Right kidney (tissue), 9 donors: ENCODE results near the gene PARP2.
"Not testable (repeated sequence)": the region's sequence is repeated elsewhere in the genome, so short reads cannot be mapped to it uniquely, and the experiment has no call there.

Source experiments
- DNase-seq: peaks from one replicate; pipeline ENCODE4 v3.0.0-alpha.2; 2016
- long read RNA-seq, 8 donors: transcript quantifications; one replicate each; lab custom pipeline, GENCODE V29; 2026

The PARP2 gene
- long read RNA-seq, donor 1, transcript PARP2-202 (16 exons, 1,881 nt) = major isoform, 8 of 15 reads
- long read RNA-seq, donor 1, partial matches to known transcripts = 7 of 15 reads
- long read RNA-seq, donor 1, other reads (novel, unspliced or antisense) = 0 of 15 reads
- long read RNA-seq, donor 2, transcript PARP2-202 (16 exons, 1,881 nt) = major isoform, 5 of 6 reads
- long read RNA-seq, donor 2, partial matches to known transcripts = 0 of 6 reads
- long read RNA-seq, donor 2, other reads (novel, unspliced or antisense) = 0 of 6 reads
- long read RNA-seq, donor 3, transcript PARP2-202 (16 exons, 1,881 nt) = major isoform, 8 of 9 reads
- long read RNA-seq, donor 3, partial matches to known transcripts = 0 of 9 reads
- long read RNA-seq, donor 3, other reads (novel, unspliced or antisense) = 0 of 9 reads
- long read RNA-seq, donor 4 = 0 reads
- long read RNA-seq, donor 5, transcript PARP2-202 (16 exons, 1,881 nt) = major isoform, 11 of 11 reads
- long read RNA-seq, donor 5, partial matches to known transcripts = 0 of 11 reads
- long read RNA-seq, donor 5, other reads (novel, unspliced or antisense) = 0 of 11 reads
- long read RNA-seq, donor 6 = 0 reads
- long read RNA-seq, donor 7 = 0 reads
- long read RNA-seq, donor 8, partial matches to known transcripts = 0 of 5 reads
- long read RNA-seq, donor 8, other reads (novel, unspliced or antisense) = 0 of 5 reads

DNA sequence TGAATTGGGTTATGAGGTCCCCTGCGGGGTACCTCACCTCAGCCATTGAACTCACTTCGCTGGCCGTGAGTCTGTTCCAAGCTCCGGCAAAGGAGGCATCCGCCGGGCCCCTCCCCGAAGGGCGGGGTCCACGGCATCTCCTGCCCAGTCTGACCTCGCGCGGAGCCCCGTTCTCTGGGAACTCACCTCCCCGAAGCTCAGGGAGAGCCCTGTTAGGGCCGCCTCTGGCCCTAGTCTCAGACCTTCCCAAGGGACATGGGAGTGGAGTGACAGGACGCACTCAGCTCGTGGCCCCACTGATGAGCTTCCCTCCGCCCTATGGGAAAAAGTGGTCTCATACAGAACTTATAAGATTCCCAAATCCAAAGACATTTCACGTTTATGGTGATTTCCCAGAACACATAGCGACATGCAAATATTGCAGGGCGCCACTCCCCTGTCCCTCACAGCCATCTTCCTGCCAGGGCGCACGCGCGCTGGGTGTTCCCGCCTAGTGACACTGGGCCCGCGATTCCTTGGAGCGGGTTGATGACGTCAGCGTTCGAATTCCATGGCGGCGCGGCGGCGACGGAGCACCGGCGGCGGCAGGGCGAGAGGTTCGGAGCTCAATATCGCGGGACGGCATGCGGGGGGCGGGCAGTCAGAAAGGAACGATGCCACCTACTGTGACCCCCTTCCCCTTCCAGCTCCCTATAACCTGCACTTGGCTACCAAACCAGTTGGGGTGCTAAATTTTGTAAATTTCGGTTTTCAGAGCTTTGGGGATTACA, at the start of gene PARP2:
Gene PARP2 (plus strand): TSS at position 544 of the 770 bp plus-strand sequence. CDS start 7 bp downstream, at position 551.
- DNase-seq = peak; percentile 98

DNA sequence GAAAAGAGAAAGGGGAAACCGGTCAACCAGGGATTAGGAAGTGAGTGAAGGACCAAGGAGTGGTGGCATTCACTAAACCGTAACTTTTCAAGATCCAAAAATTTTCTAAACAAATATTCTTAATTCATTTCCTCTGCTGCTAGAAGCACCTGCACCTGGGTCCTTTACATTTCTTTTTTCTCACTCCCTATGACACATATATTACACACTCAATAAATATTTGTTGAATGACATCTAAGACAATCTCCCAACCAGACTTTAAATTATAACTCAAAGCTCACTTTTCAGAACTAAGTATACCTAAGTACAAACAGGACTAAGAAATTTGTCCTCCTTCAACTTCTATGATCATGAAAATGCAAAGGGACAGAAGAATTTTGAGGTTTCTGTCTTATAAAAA, 48.8 kb upstream of the PARP2 start:
- DNase-seq = no peak

DNA sequence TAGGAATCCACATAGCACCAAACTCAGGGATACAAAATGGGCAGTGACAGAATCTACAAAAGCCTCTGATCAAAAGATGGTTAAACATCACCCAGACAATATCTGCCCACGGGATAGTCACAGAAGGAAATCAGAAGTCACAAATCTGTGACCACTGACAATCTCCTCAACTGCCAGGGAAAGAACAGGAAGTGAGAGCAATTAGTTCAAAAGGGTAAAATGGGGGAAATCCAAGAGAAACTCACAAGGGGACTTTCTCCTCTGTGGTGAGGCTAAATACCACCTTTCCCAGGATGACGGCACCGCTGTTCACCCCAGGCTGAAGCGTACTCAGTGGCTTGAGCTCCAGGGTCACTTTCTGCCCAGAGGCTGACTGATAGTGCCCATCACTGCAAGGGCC, 48.4 kb upstream of the PARP2 start:
- no peak for DNase-seq

- no peak for DNase-seq
Measured at GRCh38 chr14:20302042-20302755, 41.2 kb upstream of the PARP2 start.

DNA sequence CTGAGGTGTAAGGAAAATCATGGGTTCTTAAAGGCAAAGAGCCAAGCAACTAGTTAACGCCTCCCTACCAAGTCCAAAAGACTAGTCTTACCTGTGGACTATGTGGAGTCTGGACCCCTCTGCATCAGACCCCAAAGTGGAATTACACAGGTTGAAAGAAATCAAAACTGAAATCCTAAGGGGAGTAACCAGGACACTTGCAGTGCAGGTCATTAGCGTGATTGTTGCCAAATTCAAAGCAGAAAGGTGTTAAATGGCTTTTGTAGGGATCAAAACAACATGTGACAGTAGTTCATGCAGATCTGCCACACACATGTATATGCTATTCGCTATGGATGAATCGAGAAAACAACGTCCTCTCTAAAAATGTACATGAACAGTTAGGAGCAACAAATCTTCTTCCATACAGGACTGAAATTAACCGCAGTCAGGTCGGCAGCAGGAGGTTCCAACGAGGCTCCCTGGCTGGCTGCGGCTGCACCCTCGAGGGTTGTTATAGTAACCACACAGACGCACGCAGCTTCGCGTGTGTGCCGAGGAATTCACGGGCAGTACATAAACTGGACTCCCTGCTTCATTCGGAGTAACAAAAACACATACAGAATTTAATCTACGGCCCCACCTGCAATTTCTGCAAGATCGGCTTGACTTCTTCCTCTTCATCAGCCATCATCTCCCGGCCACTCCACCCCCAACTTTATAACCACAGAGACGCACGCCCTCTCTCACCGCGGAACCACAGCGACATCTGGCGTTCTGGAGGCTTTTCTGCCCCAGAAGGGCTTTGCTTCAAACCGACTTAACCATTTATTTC, 38.0 kb upstream of the PARP2 start, which contains the start of gene TTC5:
Gene TTC5 (minus strand): TSS at position 687 of the 814 bp plus-strand sequence. CDS start 14 bp downstream, at position 673.
- peak; percentile 88 for DNase-seq

DNA sequence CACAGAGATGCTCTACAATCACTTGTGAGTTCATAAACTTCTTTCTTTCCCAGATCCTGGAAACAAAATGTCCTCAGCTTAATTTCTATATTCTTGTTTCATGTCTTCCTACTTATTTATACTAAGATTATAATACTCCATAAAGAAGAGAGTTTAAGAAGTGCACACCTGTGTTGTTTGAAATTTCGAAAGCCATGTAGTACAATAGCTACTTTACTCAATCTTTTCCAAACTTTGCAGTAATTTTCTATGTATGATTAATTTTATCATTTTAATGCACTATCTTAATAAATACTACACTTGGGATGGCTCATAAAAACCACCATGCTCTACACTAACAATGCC, 37.4 kb upstream of the PARP2 start:
- no peak for DNase-seq

- DNase-seq = no peak
Measured at GRCh38 chr14:20314026-20314425, 29.4 kb upstream of the PARP2 start.

- DNase-seq = no peak
Measured at GRCh38 chr14:20317720-20318119, 25.7 kb upstream of the PARP2 start.

- no peak for DNase-seq
Measured at GRCh38 chr14:20327005-20327869, 16.2 kb upstream of the PARP2 start.

- DNase-seq = no peak
Measured at GRCh38 chr14:20328705-20329104, 14.7 kb upstream of the PARP2 start.

GRCh38 chr14:20329355-20329754, 14.1 kb upstream of the PARP2 start:
- DNase-seq = no peak

DNA sequence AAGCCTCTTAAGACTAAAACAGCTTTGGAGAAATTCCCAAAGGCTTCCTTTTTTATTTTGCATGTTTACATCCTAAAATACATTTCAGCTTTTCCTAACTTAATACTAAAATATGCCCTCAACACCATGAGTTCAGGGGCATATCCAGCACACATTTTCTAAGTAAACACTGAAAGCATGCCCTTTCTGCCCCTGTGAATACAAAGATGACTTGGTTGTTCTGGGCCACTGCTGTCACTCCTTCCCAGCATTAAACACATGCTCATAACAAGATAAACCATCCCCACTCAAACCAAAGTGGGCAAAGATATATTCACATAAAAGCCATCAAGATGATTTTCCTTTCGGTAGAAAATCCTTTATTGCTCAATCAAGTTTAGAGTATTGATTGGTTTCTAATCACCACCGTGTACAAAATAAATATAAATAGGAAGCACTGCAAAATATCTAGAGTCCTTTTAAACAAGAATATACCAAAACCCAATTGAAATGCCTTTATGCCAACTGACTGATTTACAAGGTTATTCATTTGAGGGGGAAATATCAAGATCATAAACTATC, 12.3 kb upstream of the PARP2 start:
- DNase-seq = no peak

GRCh38 chr14:20332431-20332787, 11.0 kb upstream of the PARP2 start:
- DNase-seq = no peak

DNA sequence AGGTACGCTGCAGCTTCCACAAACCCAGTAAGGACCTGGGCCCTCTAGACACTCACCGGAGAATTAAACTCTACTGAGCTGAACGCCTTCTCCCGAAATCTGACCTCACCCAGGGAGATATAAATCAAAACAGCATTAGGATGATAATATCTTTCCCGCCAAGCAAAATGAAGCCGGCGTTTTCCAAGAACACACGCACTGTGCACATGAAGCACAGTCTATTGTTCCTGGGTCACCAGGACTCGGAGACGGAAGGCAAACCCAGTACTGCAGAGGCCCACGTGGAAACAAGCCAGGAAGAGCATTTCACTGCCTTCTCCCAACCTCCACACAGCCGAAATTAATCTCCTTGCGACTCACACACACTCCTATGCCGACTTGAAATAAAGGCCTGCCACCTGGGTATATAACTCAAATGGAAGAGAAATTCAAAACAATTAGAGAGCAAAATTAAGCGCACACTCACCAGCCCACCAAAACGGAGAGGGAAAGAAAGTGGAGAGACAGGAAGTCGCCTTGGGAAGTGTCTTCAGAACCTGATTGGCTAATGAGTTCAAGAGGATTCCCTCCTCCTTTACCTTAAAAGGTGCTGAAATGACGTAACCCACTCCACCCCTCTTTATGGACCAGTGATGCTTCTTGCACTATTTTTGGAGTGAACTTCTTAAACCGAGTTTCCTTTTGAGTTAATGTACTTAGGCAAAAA, 10.5 kb upstream of the PARP2 start, which contains the start of gene CCNB1IP1:
Gene CCNB1IP1 (minus strand): TSS at position 492 of the 706 bp plus-strand sequence. CDS start 16,756 bp downstream, outside the sequence.
- peak; percentile 86 for DNase-seq

DNA sequence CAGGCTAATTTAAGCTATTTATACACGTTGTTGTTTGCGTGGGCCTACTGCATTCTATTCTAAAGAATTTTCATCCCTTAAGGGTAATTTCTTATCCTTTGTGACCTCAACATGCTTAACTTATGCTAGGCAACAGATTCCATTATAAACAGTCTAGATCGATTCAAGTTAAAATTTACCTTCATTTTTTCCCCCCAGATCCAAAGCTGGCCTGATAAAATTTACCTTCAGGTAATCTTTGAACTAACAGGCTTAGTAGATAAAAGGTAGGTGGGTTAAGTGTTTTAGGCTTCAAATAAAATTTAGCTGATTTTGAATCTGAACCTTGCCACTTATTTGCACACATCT, 10.0 kb upstream of the PARP2 start:
- no peak for DNase-seq

DNA sequence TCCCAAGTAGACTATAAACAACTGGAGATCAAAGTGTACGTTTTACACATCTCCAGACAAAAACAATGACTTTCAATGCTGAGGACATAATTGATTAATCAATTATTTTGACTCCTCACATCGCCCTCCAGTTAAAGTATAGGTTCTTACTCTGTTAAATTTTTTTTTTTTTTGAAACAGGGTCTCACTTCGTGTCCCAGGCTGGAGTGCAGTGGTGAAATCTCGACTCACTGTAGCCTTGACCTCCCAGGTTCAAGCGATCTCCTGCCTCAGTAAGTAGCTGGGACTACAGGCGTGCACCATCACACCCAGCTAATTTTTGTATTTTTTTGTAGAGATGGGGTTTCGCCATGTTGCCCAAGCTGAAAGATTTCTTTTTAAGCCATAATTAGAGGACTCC, 9.4 kb upstream of the PARP2 start:
- no peak for DNase-seq

DNA sequence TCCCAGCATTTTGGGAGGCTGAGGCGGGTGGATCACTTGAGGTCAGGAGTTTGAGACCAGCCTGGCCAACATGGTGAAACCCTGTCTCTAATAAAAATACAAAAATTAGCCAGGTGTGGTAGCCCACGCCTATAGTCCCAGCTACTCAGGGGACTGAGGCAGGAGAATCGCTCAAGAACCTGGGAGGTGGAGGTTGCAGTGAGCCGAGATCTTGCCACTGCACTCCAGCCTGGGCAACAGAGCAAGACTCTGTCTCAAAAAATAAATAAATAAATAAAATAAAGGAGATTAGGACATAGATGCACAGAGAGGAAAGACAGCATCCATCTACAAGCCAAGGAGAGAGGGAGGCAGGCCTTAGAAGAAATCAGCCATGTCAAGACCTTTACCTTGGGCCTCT, 2.4 kb upstream of the PARP2 start:
- not testable (repeated sequence) for DNase-seq

- DNase-seq = no peak
Measured at GRCh38 chr14:20341646-20342045, 1.8 kb upstream of the PARP2 start.

GRCh38 chr14:20343862-20344220, 406 bp downstream of the PARP2 start:
- no peak for DNase-seq

DNA sequence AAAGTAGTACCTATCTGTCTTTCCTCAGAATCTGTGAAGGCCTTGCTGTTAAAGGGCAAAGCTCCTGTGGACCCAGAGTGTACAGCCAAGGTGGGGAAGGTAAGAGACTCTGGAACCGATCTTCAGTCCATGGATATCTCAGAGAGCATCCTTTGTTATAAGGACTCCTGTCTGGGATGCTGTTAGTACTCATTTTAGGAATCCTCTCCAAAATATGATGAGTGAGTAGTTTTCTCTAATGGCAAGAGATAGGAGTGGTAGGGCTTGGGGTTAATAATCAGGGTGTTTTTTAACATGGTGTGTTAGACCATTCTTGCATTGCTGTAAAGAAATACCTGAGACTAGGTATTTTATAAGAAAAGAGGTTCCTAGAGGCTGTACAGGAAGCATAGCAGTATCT, 1.9 kb downstream of the PARP2 start:
- no peak for DNase-seq
